ENCODE data around the gene CDAN1.
"Not testable (repeated sequence)": the region's sequence is repeated elsewhere in the genome, so short reads cannot be mapped to it uniquely, and the experiment has no call there.

Gene CDAN1

DNA sequence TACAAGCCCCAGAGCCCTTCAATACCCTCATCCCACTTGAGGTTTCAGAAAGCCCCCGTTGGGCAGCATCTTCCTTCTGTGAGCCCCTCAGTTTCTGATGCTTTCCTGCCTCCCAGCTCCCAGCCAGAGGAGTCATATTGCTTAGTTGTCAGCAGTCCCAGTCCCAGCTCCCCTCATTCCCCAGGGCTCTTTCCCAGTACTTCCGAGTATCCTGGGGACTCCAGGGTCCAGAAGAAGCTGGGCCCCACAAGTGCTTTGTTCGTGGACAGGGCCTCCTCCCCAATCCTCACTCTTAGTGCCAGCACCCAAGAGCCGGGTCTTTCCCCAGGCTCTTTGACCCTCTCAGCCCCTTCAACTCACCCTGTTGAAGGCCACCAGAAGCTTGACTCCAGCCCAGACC is 43.9 kb downstream of the CDAN1 start:
- Histone ChIP-seq H3K79me2 (ENCODE audit: control insufficient read depth, insufficient read depth, low read length, unreplicated experiment) (no peaks in the 10 kb centered on the region), H2AFZ (ENCODE audit: low read length, unreplicated experiment) (no peak overlapping the region), H3K36me3 (ENCODE audit: insufficient read depth, low read length) (no peaks in the 10 kb centered on the region), H3K27ac (ENCODE audit: low read depth, low read length) (no peak overlapping the region), H3K4me3 (ENCODE audit: low read depth, low read length) (no peak overlapping the region), H3K27me3 (ENCODE audit: insufficient read depth, low read length) (no peaks in the 10 kb centered on the region), H3K4me1 (ENCODE audit: control insufficient read depth, insufficient read depth, low read length, unreplicated experiment) (no peaks in the 10 kb centered on the region)

DNA sequence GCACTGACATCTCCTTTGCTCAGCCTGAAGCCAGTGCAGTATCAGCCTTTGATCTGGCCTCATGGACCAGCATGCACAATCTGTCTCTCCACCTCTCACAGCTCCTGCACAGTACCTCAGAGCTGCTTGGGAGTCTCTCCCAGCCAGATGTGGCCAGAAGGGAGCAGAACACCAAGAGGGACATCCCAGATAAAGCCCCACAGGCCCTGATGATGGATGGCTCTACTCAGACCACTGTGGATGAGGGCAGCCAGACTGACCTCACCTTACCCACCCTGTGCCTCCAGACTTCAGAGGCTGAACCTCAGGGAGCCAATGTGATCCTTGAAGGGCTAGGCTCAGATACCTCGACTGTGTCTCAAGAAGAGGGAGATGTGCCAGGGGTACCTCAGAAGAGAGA is 44.4 kb downstream of the CDAN1 start:
- Histone ChIP-seq H3K36me3 (ENCODE audit: insufficient read depth, low read length) (no peaks in the 10 kb centered on the region), H3K27me3 (ENCODE audit: insufficient read depth, low read length) (no peaks in the 10 kb centered on the region), H2AFZ (ENCODE audit: low read length, unreplicated experiment) (no peak overlapping the region), H3K4me3 (ENCODE audit: low read depth, low read length) (no peak overlapping the region), H3K27ac (ENCODE audit: low read depth, low read length) (no peak overlapping the region), H3K4me1 (ENCODE audit: control insufficient read depth, insufficient read depth, low read length, unreplicated experiment) (no peaks in the 10 kb centered on the region), H3K79me2 (ENCODE audit: control insufficient read depth, insufficient read depth, low read length, unreplicated experiment) (no peaks in the 10 kb centered on the region)

DNA sequence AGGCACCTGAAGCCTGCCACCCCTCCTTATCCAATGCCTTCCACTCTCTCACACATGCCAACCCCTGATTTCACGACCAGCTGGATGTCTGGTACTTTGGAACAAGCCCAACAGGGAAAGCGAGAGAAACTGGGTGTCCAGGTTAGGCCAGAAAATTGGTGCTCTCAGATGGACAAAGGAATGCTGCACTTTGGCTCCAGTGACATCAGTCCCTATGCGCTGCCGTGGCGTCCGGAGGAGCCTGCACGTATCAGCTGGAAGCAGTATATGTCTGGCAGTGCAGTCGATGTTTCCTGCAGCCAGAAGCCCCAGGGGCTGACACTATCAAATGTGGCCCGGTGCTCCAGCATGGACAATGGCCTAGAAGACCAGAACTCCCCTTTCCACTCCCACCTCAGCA is 45.2 kb downstream of the CDAN1 start:
- H3K79me2 ChIP-seq (ENCODE audit: control insufficient read depth, insufficient read depth, low read length, unreplicated experiment): no peaks in the 10 kb centered on the region
- H3K27ac ChIP-seq (ENCODE audit: low read depth, low read length): no peak overlapping the region
- no peak overlapping the region for H2AFZ ChIP-seq (ENCODE audit: low read length, unreplicated experiment)
- H3K36me3 ChIP-seq (ENCODE audit: insufficient read depth, low read length): peaks cover 5% of the 10 kb centered on the region; the same call in 1 of the 2 replicates
- H3K27me3 ChIP-seq (ENCODE audit: insufficient read depth, low read length): no peaks in the 10 kb centered on the region
- H3K4me1 ChIP-seq (ENCODE audit: control insufficient read depth, insufficient read depth, low read length, unreplicated experiment): no peaks in the 10 kb centered on the region
- H3K4me3 ChIP-seq (ENCODE audit: low read depth, low read length): no peak overlapping the region

DNA sequence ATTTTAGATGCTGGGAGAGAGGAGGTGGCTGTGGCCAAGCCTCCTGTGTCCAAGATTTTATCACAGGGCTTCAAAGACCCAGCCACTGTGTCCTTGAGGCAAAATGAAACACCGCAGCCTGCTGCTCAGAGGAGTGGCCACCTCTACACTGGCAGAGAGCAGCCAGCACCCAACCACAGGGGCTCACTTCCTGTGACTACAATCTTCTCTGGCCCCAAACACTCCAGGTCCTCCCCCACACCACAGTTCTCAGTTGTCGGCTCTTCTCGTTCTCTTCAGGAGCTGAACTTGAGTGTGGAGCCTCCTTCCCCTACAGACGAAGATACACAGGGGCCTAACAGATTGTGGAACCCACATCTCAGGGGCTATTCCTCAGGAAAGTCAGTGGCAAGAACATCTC is 45.6 kb downstream of the CDAN1 start:
- Histone ChIP-seq H2AFZ (ENCODE audit: low read length, unreplicated experiment) (no peak overlapping the region), H3K27me3 (ENCODE audit: insufficient read depth, low read length) (no peaks in the 10 kb centered on the region), H3K79me2 (ENCODE audit: control insufficient read depth, insufficient read depth, low read length, unreplicated experiment) (no peaks in the 10 kb centered on the region), H3K27ac (ENCODE audit: low read depth, low read length) (no peak overlapping the region), H3K36me3 (ENCODE audit: insufficient read depth, low read length) (peaks cover 5% of the 10 kb centered on the region; the same call in 1 of the 2 replicates), H3K4me1 (ENCODE audit: control insufficient read depth, insufficient read depth, low read length, unreplicated experiment) (no peaks in the 10 kb centered on the region), H3K4me3 (ENCODE audit: low read depth, low read length) (no peak overlapping the region)

DNA sequence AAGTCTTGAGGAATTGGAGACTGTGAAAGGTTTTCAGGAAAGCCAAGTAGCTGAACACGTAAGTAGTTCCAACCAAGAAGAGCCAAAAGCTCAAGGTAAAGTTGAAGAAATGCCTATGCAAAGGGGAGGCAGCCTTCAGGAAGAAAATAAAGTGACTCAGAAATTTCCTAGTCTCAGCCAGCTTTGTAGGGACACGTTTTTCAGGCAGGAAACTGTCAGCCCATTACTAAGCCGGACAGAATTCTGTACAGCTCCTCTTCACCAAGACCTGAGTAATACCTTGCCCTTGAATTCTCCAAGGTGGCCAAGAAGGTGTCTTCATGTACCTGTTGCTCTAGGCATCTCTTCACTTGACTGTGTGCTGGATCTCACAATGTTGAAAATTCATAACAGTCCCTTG is 48.6 kb downstream of the CDAN1 start:
- H3K27ac ChIP-seq (ENCODE audit: low read depth, low read length): no peak overlapping the region
- no peaks in the 10 kb centered on the region for H3K27me3 ChIP-seq (ENCODE audit: insufficient read depth, low read length)
- no peaks in the 10 kb centered on the region for H3K4me1 ChIP-seq (ENCODE audit: control insufficient read depth, insufficient read depth, low read length, unreplicated experiment)
- no peak overlapping the region for H3K4me3 ChIP-seq (ENCODE audit: low read depth, low read length)
- H2AFZ ChIP-seq (ENCODE audit: low read length, unreplicated experiment): no peak overlapping the region
- H3K79me2 ChIP-seq (ENCODE audit: control insufficient read depth, insufficient read depth, low read length, unreplicated experiment): no peaks in the 10 kb centered on the region
- peaks cover 18% of the 10 kb centered on the region; the same call in 1 of the 2 replicates for H3K36me3 ChIP-seq (ENCODE audit: insufficient read depth, low read length)

DNA sequence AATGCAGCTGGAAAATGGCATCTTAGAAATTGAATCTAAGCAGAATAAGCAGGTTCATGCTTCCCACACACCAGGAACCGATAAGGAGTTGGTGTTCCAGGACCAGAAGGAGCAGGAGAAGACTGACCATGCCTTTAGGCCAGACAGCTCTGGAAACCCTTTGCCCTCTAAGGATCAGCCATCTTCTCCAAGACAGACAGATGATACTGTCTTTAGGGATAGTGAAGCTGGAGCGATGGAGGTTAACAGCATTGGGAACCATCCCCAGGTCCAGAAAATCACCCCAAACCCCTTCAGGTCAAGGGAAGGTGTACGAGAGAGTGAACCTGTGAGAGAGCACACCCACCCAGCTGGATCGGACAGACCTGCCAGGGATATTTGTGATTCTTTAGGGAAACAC is 49.2 kb downstream of the CDAN1 start:
- H3K4me3 ChIP-seq (ENCODE audit: low read depth, low read length): no peak overlapping the region
- no peak overlapping the region for H3K27ac ChIP-seq (ENCODE audit: low read depth, low read length)
- peaks cover 20% of the 10 kb centered on the region; the same call in 1 of the 2 replicates for H3K36me3 ChIP-seq (ENCODE audit: insufficient read depth, low read length)
- no peaks in the 10 kb centered on the region for H3K27me3 ChIP-seq (ENCODE audit: insufficient read depth, low read length)
- no peaks in the 10 kb centered on the region for H3K79me2 ChIP-seq (ENCODE audit: control insufficient read depth, insufficient read depth, low read length, unreplicated experiment)
- H2AFZ ChIP-seq (ENCODE audit: low read length, unreplicated experiment): no peak overlapping the region
- H3K4me1 ChIP-seq (ENCODE audit: control insufficient read depth, insufficient read depth, low read length, unreplicated experiment): no peaks in the 10 kb centered on the region

DNA sequence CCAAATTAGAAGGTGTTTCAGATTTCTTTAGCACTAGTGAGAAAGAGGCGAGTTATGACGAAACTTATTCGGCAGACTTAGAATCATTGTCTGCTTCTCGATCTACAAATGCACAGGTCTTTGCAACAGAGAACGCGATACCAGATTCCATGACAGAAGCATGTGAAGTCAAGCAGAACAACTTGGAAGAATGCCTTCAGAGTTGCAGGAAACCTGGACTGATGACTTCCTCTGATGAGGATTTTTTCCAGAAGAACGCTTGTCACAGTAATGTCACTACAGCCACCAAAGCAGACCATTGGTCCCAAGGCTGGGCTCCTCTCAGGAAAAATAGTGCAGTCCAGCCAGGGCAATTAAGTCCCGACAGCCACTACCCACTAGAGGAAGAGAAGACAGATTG is 50.6 kb downstream of the CDAN1 start:
- Histone ChIP-seq H2AFZ (ENCODE audit: low read length, unreplicated experiment) (no peak overlapping the region), H3K36me3 (ENCODE audit: insufficient read depth, low read length) (peaks cover 24% of the 10 kb centered on the region; the same call in 1 of the 2 replicates)

DNA sequence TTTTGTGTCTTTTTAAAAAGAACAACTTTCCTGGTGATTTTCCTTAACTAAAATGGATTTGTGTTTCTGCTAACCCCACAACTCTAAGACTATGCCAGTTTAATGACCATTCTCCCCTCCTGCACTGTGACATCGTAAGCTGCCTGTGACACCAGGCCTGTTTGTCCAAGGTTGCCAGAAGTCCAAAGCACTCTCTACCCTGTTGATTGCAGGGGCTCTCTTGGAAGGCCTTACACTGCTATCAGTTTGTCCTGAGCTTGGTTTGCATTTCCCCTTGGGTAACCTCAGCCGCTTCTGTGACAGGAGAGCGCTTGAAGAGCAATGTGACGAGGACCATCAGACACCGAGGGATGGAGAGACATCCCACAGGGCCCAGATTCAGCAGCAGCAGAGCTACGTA is 55.8 kb downstream of the CDAN1 start:
- Histone ChIP-seq H3K4me3 (ENCODE audit: low read depth, low read length) (no peak overlapping the region), H3K27me3 (ENCODE audit: insufficient read depth, low read length) (no peaks in the 10 kb centered on the region), H3K79me2 (ENCODE audit: control insufficient read depth, insufficient read depth, low read length, unreplicated experiment) (no peaks in the 10 kb centered on the region), H3K27ac (ENCODE audit: low read depth, low read length) (no peak overlapping the region), H3K4me1 (ENCODE audit: control insufficient read depth, insufficient read depth, low read length, unreplicated experiment) (no peaks in the 10 kb centered on the region), H3K36me3 (ENCODE audit: insufficient read depth, low read length) (peaks cover 20% of the 10 kb centered on the region; the same call in 1 of the 2 replicates), H2AFZ (ENCODE audit: low read length, unreplicated experiment) (no peak overlapping the region)

More for the DNA sequence above, 50.6 kb downstream of the CDAN1 start:
- Histone ChIP-seq H3K4me1 (ENCODE audit: control insufficient read depth, insufficient read depth, low read length, unreplicated experiment) (no peaks in the 10 kb centered on the region), H3K27ac (ENCODE audit: low read depth, low read length) (no peak overlapping the region), H3K4me3 (ENCODE audit: low read depth, low read length) (no peak overlapping the region), H3K79me2 (ENCODE audit: control insufficient read depth, insufficient read depth, low read length, unreplicated experiment) (no peaks in the 10 kb centered on the region), H3K27me3 (ENCODE audit: insufficient read depth, low read length) (no peaks in the 10 kb centered on the region)

DNA sequence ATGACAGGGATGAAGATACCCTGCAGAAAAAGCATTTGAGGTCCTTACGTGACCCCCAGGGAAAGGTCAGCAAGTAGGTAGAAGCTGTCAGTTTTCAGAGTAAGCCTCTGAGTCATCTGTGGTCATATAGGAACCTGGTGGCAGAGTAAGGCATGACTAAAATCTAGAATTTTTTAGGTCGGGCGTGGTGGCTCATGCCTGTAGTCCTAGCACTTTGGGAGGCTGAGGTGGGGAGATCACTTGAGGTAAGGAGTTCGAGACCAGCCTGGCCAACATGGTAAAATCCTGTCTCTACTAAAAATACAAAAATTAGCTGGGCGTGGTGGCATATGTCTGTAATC is 56.8 kb downstream of the CDAN1 start:
- H3K4me1 ChIP-seq (ENCODE audit: control insufficient read depth, insufficient read depth, low read length, unreplicated experiment); H3K27ac ChIP-seq (ENCODE audit: low read depth, low read length); H3K79me2 ChIP-seq (ENCODE audit: control insufficient read depth, insufficient read depth, low read length, unreplicated experiment); H3K27me3 ChIP-seq (ENCODE audit: insufficient read depth, low read length); H3K4me3 ChIP-seq (ENCODE audit: low read depth, low read length); H2AFZ ChIP-seq (ENCODE audit: low read length, unreplicated experiment): not testable (repeated sequence)
- H3K36me3 ChIP-seq (ENCODE audit: insufficient read depth, low read length): peaks cover 20% of the 10 kb centered on the region; the same call in 1 of the 2 replicates

DNA sequence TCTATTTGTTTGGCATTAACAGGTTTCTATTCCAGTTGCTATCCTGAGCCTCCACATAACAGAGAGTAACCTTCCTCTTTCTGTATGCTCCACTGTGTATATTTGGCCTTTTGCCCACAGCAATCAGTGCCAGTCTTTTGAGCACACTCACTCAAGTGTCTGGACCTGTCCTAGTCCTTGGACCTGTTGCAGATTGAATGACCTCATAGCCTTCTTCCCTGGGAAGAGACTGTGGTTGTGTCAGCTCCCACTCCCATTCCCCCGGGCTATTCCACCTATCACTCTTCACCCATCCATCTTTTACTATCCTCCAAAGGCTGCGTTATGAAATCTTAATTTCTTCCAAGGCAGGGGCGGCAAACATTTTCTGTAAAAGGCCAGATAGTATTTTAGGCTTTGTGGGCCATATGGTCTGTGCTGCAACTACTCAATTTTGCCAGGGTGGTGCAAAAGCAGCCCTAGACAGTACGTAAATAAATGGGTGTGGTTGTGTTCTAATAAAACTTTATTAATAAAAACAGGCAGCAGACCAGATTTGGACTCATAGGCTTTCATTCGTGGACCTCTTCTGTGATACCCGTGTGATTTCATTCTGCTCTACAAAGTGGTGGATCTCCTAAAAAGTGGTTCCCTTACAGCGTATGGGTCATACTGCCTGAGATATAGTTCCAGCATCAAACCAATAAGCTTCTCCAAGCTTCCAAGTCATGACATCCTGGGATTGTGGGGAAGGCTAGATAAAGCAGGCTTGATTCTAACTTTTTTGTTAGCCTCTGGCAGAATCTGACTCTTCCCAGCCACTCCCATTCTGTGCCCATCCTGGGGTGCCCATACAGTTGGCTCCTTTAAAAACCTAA is 57.4 kb downstream of the CDAN1 start:
- no peaks in the 10 kb centered on the region for H3K27me3 ChIP-seq (ENCODE audit: insufficient read depth, low read length)
- H3K4me1 ChIP-seq (ENCODE audit: control insufficient read depth, insufficient read depth, low read length, unreplicated experiment): no peaks in the 10 kb centered on the region
- peaks cover 20% of the 10 kb centered on the region; the same call in 1 of the 2 replicates for H3K36me3 ChIP-seq (ENCODE audit: insufficient read depth, low read length)
- H2AFZ ChIP-seq (ENCODE audit: low read length, unreplicated experiment): no peak overlapping the region
- no peak overlapping the region for H3K4me3 ChIP-seq (ENCODE audit: low read depth, low read length)
- H3K79me2 ChIP-seq (ENCODE audit: control insufficient read depth, insufficient read depth, low read length, unreplicated experiment): no peaks in the 10 kb centered on the region
- H3K27ac ChIP-seq (ENCODE audit: low read depth, low read length): no peak overlapping the region

DNA sequence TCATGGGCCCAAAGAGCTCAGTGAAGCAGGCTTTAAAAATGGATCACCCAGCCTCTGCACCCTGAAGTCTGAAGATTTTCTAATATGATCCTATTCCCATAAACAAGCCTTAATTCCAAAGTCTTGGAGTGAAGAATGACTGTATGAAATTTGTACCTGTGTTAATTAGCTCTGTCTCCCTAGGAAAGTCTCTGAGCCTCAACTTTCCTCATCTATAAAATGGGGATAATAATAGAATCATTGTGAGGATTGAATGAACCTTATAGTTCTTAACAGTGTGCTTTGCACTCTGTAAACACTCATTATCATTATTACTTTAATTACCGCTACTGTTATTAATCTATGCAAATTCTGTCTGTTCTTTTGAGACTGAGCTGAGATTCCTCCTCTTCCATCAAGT is 61.9 kb downstream of the CDAN1 start:
- Histone ChIP-seq H3K4me1 (ENCODE audit: control insufficient read depth, insufficient read depth, low read length, unreplicated experiment) (no peaks in the 10 kb centered on the region), H3K27me3 (ENCODE audit: insufficient read depth, low read length) (no peaks in the 10 kb centered on the region), H3K36me3 (ENCODE audit: insufficient read depth, low read length) (0 out of 2 replicates have a peak, but pooled peaks cover 8% of the 10 kb centered on the region), H2AFZ (ENCODE audit: low read length, unreplicated experiment) (no peak overlapping the region), H3K27ac (ENCODE audit: low read depth, low read length) (no peak overlapping the region), H3K4me3 (ENCODE audit: low read depth, low read length) (no peak overlapping the region), H3K79me2 (ENCODE audit: control insufficient read depth, insufficient read depth, low read length, unreplicated experiment) (no peaks in the 10 kb centered on the region)

Measured in ACC112 (cell line).